K562 treated with DMSO at 1 percent for 12 hours (cell line): ENCODE data around the gene PPRC1. TPM values are rescaled to one million over a fixed set of nuclear protein-coding genes. Genes with fewer than 3 reads are reported as not detected.

ENCODE experiments used
- total RNA-seq: library from RNA; unstranded; fragments of 300-600 nt; gene quantifications from 2 replicates; pipeline ENCODE4 v1.2.3, GENCODE V29; 2022; ENCODE audit not compliant: insufficient read depth

PPRC1 gene, protein sequence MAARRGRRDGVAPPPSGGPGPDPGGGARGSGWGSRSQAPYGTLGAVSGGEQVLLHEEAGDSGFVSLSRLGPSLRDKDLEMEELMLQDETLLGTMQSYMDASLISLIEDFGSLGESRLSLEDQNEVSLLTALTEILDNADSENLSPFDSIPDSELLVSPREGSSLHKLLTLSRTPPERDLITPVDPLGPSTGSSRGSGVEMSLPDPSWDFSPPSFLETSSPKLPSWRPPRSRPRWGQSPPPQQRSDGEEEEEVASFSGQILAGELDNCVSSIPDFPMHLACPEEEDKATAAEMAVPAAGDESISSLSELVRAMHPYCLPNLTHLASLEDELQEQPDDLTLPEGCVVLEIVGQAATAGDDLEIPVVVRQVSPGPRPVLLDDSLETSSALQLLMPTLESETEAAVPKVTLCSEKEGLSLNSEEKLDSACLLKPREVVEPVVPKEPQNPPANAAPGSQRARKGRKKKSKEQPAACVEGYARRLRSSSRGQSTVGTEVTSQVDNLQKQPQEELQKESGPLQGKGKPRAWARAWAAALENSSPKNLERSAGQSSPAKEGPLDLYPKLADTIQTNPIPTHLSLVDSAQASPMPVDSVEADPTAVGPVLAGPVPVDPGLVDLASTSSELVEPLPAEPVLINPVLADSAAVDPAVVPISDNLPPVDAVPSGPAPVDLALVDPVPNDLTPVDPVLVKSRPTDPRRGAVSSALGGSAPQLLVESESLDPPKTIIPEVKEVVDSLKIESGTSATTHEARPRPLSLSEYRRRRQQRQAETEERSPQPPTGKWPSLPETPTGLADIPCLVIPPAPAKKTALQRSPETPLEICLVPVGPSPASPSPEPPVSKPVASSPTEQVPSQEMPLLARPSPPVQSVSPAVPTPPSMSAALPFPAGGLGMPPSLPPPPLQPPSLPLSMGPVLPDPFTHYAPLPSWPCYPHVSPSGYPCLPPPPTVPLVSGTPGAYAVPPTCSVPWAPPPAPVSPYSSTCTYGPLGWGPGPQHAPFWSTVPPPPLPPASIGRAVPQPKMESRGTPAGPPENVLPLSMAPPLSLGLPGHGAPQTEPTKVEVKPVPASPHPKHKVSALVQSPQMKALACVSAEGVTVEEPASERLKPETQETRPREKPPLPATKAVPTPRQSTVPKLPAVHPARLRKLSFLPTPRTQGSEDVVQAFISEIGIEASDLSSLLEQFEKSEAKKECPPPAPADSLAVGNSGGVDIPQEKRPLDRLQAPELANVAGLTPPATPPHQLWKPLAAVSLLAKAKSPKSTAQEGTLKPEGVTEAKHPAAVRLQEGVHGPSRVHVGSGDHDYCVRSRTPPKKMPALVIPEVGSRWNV (N-terminal part only)
- total RNA-seq = 3.6 and 10.2 TPM in 2 replicates

DNA sequence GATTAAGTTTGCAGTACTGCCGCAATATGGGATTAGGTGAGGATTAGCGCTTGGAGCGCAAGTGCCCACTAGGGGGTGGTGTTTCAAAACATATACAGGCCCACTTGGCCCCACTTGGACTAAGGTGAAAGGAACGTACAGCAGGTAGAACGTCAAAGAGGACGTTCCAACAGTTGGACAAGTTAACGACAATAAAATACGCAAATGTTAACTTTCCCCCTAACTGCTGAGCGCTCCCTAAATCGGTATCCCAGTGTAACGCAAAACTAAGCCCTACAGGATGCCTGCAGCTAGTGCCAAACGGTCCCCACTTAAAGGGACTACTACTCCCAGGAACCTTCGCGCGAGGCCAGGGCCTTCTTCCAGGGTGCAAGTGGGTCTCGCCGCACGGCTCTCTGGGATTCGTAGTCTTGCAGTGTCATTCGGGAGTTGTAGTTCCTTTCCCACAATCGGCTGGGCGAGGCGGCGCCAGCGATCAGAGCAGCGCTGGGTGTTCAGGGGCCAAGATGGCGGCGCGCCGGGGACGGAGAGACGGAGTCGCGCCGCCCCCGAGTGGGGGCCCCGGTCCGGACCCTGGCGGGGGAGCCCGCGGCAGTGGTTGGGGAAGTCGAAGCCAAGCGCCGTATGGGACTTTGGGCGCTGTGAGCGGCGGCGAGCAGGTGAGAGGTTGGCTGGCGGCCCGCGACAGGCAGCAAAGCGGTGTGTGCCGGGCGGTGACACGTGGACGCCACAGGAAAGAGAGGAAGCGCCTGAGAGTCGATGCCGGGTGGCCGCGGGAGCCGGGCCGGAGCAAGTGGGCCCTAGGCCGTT, at the start of gene PPRC1:
TSS of gene PPRC1 (plus strand) at position 478 of the 810 bp plus-strand sequence. CDS start at position 507, 29 bp downstream.

DNA sequence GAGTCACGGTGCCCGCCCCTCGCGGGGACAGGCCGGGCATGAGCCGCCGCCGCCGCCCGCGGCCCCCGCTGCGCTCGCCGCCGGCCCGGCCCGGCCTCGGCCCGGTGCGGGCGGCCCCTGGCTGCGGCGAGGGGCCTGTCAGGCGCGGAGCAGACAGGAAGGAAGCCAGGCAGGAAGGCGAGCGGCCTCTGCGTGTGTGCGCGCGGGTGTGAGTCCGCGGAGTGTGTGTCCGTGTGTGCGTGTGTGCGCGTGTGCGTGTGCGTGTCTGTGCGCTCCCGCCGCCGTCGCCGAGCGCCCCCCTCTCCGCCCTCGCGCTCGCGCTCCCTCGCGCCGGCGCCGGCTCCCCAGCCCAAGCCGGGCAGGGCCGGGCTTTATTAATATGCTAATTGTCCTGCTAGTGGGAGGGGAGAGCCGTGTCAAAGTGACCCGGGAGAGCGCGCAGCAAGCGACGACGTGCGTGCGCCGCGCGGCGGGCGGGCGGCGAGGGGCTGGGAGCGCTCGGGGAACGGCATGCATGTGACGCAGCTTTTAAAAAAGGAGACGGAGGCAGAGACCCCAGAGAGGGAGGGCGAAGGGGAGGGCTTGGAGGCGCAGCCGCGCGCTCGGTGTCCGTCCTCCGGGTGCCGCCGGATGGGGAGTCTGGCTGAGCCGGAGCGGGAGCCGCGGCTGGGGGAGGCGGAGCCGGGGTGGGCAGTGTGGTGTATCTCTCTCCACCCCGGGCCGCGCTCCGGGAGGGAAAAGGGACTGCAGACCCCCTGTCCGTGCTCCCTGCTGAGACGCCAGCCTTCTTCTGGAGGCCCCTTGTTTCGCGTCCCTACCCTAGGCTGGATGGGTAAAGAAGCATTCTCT, 12.5 kb upstream of the PPRC1 start, which contains the start of gene LDB1:
TSS of gene LDB1 (minus strand) at position 227 of the 849 bp plus-strand sequence. CDS start 258 bp downstream, outside the sequence.

DNA sequence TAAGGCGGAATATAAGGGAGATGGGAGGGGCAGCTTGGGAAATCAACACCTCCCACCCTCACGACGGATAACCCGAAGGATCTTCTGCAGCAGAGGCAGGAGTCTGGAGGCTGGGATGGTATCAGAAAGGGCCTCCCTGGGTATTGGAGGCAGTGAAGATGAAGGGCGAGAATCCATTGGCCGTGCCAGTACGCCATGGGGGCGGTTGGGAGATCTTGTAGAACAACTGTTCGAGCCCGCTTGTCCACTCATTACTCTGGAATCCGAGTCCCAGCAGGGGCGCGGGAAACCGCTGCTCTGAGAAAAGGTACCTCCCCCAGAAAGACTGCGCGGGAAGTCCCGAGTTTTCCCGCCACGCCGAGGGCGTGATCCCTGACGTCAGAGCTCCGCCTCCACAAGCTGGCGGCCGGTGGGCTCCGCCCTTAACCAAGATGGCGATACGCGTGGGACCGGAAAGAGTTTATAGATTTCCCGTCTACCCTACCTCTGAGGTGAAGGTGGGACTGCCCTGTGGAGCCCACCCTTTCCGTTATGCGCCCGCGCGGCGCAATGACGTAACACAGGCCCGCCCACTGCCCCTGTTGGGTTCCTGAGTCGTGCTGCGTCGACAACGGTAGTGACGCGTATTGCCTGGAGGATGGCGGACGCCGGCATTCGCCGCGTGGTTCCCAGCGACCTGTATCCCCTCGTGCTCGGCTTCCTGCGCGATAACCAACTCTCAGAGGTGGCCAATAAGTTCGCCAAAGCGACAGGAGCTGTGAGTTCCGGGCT, 19.1 kb downstream of the PPRC1 start, which contains the start of gene NOLC1:
TSS of gene NOLC1 (plus strand) at position 616 of the 771 bp plus-strand sequence. CDS start at position 638, 22 bp downstream.

Other genes starting within 250 kb of the PPRC1 start
- not detected in 2 replicates for gene ARMH3, start 76.9 kb upstream of the PPRC1 start, total RNA-seq
- gene HPS6, start 67.7 kb upstream of the PPRC1 start, total RNA-seq = 12.0 and 14.6 TPM in 2 replicates
- 25.0 and 52.3 TPM in 2 replicates for gene LDB1, start 12.7 kb upstream of the PPRC1 start, total RNA-seq
- 16.0 and 44.6 TPM in 2 replicates for gene NOLC1, start 19.3 kb downstream of the PPRC1 start, total RNA-seq
- gene ELOVL3, start 93.3 kb downstream of the PPRC1 start, total RNA-seq = 1.8 TPM in 1 of 2 replicates, not detected in the other
- not detected in 2 replicates for gene PITX3, start 108.5 kb downstream of the PPRC1 start, total RNA-seq
- gene GBF1, start 112.5 kb downstream of the PPRC1 start, total RNA-seq = 11.9 and 47.2 TPM in 2 replicates